OCI-LY7 (cell line): Measurements from ENCODE around the gene GUCY1A2.

Experiments
- EZH2phosphoT487 ChIP-seq: fragments of 200-600 bp; sonication (generic); IDR thresholded peaks from 2 replicates; pipeline ENCODE4 v1.6.1; 2018; ENCODE audit warnings: low read depth, borderline replicate concordance, mild to moderate bottlenecking, mixed run types, antibody characterized with exemption, low read length, moderate library complexity, mixed read lengths
- TF ChIP-seq, protein P1 (sequence below): fragments of 200-600 bp; sonication (generic); conservative IDR thresholded peaks from 2 replicates; pipeline ENCODE4 v1.5.1; 2014; ENCODE audit warnings: mild to moderate bottlenecking, antibody characterized with exemption, low read length, moderate library complexity, mixed read lengths

DNA sequence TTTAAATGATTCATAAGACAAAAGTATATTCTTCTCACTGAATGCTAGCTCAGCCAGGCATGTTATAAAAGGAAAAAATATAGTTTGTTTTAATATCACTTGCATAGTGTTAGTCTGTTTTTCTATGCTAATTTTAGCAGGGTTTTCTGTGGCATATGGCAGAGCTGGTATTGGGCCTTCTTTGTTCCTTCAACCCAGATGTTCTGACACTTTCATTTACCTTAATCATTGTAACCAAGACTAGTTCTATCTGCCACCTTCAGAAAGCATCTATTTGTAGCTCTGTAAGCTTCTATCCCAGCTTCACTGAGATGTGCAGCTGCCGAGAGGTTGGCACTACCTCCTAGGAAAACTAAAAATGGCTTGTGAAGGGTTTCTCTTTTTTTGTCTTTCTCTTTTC, 338.7 kb downstream of the GUCY1A2 start:
- TF ChIP-seq, protein P1, sequence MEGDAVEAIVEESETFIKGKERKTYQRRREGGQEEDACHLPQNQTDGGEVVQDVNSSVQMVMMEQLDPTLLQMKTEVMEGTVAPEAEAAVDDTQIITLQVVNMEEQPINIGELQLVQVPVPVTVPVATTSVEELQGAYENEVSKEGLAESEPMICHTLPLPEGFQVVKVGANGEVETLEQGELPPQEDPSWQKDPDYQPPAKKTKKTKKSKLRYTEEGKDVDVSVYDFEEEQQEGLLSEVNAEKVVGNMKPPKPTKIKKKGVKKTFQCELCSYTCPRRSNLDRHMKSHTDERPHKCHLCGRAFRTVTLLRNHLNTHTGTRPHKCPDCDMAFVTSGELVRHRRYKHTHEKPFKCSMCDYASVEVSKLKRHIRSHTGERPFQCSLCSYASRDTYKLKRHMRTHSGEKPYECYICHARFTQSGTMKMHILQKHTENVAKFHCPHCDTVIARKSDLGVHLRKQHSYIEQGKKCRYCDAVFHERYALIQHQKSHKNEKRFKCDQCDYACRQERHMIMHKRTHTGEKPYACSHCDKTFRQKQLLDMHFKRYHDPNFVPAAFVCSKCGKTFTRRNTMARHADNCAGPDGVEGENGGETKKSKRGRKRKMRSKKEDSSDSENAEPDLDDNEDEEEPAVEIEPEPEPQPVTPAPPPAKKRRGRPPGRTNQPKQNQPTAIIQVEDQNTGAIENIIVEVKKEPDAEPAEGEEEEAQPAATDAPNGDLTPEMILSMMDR = no peak
- no peak for TF ChIP-seq EZH2phosphoT487
